Activated CD4-positive, CD25-positive, alpha-beta regulatory T cell treated with anti-CD3 and anti-CD28 coated beads, Interleukin-2, amount 50 U/mL, for 72 hours (primary cell): ENCODE results near the gene TRRAP.

Source experiments
- DNase-seq: peaks from one replicate; pipeline ENCODE4 v3.0.0; 2021

TRRAP gene

GRCh38 chr7:98993024-98993897 lies 114.9 kb downstream of the TRRAP start:
- no peak for DNase-seq

- DNase-seq: no peak
Measured at GRCh38 chr7:98994046-98994944, 116.0 kb downstream of the TRRAP start.

GRCh38 chr7:98995111-98995510 lies 116.8 kb downstream of the TRRAP start:
- DNase-seq: no peak

GRCh38 chr7:98995523-98996149 lies 117.3 kb downstream of the TRRAP start:
- no peak for DNase-seq

GRCh38 chr7:98996150-98996552 lies 117.8 kb downstream of the TRRAP start:
- no peak for DNase-seq

- no peak for DNase-seq
Measured at GRCh38 chr7:98997846-98998245, 119.5 kb downstream of the TRRAP start.

GRCh38 chr7:98998821-98999725 lies 120.7 kb downstream of the TRRAP start:
- DNase-seq: no peak

- DNase-seq: no peak
Measured at GRCh38 chr7:99000196-99000903, 122.0 kb downstream of the TRRAP start.

- DNase-seq: no peak
Measured at GRCh38 chr7:99000904-99001465, 122.7 kb downstream of the TRRAP start.

GRCh38 chr7:99001482-99002147 lies 123.3 kb downstream of the TRRAP start:
- no peak for DNase-seq

GRCh38 chr7:99002148-99002826 lies 124.0 kb downstream of the TRRAP start:
- no peak for DNase-seq

- no peak for DNase-seq
Measured at GRCh38 chr7:99002827-99003212, 124.5 kb downstream of the TRRAP start.

GRCh38 chr7:99003419-99003818 lies 125.1 kb downstream of the TRRAP start:
- DNase-seq: no peak

GRCh38 chr7:99004216-99004615 lies 125.9 kb downstream of the TRRAP start:
- DNase-seq: no peak

GRCh38 chr7:99004781-99005500 lies 126.6 kb downstream of the TRRAP start:
- DNase-seq: no peak

GRCh38 chr7:99005776-99006175 lies 127.4 kb downstream of the TRRAP start:
- no peak for DNase-seq

- DNase-seq: no peak
Measured at GRCh38 chr7:99006739-99007424, 128.6 kb downstream of the TRRAP start.

- DNase-seq: no peak
Measured at GRCh38 chr7:99008181-99008631, 129.9 kb downstream of the TRRAP start.
